HG02885 (cell line): ENCODE measurements around the gene GAMT.

Experiments used
- ATAC-seq: cut with Tn5 transposase; IDR thresholded peaks from one replicate; pipeline ENCODE4 v1.9.1; 2021; ENCODE audit warnings: mild to moderate bottlenecking; ENCODE audit not compliant: unreplicated experiment, poor library complexity

Gene GAMT

GRCh38 chr19:1402411-1403070, 1.2 kb upstream of the GAMT start:
- ATAC-seq = no peak

- ATAC-seq = no peak
Observed at GRCh38 chr19:1401889-1402217, 511 bp upstream of the GAMT start.

GRCh38 chr19:1400281-1401137, 833 bp downstream of the GAMT start:
- ATAC-seq = no peak

- ATAC-seq = no peak
Observed at GRCh38 chr19:1399745-1400144, 1.6 kb downstream of the GAMT start.

DNA sequence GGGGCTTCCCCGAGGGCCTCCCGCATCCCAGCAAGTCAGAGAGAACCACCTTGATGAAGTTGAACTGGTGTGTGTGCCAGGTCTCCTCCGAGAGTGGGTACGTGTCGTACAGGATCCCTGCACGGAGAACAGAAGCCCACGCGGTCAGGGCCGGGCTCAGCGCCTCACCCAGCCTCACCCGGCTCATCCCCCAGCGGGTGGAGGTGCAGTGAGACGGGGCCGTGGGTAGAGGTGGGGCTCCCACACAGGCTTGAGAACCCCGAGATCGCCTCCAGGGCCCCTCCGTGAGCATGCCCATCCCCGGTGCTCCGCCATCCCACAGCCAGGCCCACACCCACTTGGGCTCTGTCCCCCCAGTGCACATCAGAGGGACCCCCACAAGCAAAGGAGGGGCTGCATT, 2.3 kb downstream of the GAMT start:
- ATAC-seq = no peak

DNA sequence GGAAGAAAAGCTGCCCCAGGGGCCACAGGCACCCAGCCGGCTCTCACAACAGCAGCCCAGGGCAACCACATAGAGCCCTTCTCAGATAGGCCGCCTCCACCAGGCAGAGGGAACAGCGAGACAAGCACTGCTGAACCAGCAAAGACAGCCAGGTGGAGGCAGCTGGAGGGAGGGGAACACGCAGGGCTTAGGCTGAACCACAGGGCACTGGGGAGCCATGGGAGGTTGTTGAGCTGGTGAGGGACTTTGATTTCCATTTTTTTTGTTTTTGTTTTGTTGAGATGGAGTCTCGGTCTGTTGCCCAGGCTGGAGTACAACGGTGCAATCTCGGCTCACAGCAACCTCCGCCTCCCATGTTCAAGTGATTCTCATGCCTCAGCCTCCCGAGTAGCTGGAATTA, 3.5 kb downstream of the GAMT start:
- ATAC-seq = no peak

GRCh38 chr19:1396768-1397679, 4.3 kb downstream of the GAMT start:
- ATAC-seq = no peak

DNA sequence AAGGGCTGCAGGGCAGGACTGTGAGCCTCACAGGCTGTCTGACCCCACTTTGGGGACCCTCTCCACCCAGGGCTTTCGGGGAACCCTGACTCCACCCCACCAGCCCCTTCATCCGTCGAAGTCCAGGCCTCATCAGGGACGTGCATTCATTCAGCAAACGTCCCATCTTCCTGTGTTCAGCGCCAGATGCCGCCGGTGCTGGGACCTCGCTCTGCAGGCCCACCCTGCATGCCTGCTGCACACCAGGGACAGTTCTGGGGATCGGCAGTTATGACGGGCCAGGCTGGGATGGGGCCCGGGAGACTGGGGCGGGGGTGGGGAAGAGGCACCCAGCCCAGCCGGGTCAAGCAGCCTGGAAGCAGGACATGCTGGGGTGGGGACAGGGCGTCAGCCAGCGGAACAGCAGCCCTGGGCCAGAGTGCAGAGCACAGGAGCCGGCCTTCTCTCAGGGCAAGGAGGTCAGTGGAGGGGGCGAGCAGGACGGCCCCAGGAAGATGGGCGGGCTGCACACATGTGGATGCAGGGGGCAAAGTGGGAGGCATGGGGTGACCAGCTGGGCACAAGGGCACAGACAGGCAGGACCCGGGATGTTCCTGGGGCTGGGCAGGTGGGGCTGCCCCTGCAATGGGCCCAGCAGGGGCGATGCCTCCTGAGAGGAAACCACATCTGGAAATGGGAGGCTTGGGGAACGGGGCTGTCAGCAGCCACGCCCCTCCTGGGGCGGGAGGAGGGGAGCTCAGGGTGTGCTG, 5.1 kb downstream of the GAMT start:
- no peak for ATAC-seq

- no peak for ATAC-seq
Observed at GRCh38 chr19:1395194-1396018, 5.9 kb downstream of the GAMT start.

- ATAC-seq = no peak
Observed at GRCh38 chr19:1394252-1395193, 6.8 kb downstream of the GAMT start.

DNA sequence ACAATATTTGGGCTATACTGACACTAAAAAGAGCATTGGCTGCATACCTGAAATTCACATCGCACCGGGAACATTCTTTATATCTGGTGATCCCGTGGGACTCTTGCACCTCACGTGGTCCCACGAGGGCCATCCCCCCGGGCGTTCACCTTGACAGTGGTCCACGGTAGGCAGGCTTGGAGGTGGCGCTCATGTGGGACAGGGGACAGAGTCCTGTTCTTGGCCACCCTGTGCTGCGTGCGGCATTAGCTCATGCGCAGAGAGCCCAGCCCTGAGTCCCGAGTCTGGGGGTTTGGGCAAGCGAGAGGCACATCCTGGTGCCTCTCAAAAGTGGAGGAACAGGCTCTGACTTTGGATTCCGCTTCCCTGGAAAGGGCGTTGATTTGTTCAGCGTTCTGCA, 7.5 kb downstream of the GAMT start:
- no peak for ATAC-seq

- ATAC-seq = no peak
Observed at GRCh38 chr19:1392939-1393530, 8.3 kb downstream of the GAMT start.

DNA sequence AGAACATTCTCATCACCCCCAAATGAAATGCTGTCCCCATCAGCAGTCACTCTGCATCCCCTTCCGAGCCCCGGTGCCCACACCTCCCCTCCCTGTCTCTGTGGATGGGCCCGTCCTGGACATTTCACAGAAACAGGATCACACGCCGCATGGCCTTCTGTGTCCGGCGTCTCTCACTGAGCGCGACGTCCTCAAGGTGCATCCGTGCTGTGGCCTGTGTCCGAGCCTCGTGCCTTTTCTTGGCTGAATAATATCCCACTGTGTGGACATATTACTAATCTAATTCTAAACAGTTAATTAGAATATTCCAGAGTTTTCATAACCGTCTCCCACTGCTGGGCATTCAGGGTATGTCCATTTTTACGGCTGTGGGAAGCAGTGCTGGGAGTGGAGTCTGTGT, 8.9 kb downstream of the GAMT start:
- ATAC-seq = no peak

DNA sequence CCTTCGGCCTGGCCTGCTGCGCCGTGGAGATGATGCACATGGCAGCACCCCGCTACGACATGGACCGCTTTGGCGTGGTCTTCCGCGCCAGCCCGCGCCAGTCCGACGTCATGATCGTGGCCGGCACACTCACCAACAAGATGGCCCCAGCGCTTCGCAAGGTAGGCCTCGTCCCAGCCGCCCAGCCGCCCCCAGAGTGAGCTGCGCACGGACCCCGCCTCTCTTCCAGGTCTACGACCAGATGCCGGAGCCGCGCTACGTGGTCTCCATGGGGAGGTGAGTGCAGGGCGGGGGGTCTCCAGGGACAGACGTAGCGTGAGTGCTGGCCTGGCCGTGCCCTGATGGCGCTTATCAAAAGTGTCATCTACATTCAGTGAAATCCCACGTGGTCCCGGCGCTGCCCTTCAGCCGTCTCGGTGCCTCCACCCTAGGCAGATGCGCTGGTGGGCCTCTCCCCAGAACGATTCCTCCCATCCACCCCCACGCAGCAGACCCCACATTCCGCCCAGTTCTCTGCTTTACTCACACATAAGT, 10.4 kb downstream of the GAMT start:
- no peak for ATAC-seq

- no peak for ATAC-seq
Observed at GRCh38 chr19:1389033-1389940, 12.1 kb downstream of the GAMT start.

DNA sequence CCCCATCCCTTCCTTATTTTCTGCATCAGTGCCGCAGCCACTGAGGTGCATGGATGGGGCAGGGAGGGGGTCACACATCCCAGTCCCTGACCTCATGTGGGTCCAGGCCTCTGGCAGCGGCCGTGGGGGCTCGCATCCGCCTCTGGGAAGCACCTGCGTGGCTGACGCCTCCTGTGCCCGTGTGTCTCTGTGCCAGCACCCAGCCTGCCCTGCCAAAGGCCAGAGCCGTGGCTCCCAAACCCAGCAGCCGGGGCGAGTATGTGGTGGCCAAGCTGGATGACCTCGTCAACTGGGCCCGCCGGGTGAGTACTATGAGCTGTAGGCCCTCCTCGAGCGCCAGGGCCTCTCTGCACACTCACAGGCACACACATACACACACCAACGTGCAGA, 12.7 kb downstream of the GAMT start:
- no peak for ATAC-seq
